Measurements from ENCODE around the gene RSPH10B2.
"Not testable (repeated sequence)": the region's sequence is repeated elsewhere in the genome, so short reads cannot be mapped to it uniquely, and the experiment has no call there.

RSPH10B2 gene

DNA sequence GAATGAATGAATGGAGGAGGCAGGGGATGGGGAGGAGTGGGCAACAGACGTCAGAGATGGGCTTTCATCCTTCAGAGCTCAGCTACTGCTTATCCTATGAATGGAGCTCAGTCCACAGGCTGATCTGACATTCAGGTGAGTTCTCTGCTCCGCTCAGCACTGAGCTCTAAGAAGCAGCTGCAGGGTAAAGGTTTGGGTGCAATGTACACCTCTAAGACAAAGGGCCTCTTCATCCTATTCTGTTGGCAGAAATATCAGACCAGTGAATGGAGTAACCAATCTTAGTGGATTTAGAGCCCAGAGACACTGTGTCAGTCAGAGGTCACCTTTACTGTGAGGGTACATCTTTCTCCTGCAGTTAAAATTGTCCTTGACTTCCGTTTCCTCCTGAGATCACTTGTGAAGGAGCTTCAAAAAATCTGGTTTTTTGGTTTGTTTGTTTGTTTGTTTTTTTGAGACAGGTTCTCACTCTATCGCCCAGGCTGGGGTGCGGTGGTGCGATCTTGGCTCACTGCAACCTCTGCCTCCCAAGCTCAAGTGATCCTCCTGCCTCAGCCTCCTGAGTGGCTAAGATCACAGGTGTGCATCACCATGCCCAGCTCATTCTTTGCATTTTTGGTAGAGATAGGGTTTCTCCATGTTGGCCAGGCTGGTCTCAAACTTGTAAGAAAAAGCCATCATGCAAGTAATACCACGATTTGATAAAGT, 77.3 kb downstream of the RSPH10B2 start:
- FAIRE-seq, result no peak
- DNase-seq (ENCODE audit: extremely low spot score, insufficient read length, low read depth), result no peak

DNA sequence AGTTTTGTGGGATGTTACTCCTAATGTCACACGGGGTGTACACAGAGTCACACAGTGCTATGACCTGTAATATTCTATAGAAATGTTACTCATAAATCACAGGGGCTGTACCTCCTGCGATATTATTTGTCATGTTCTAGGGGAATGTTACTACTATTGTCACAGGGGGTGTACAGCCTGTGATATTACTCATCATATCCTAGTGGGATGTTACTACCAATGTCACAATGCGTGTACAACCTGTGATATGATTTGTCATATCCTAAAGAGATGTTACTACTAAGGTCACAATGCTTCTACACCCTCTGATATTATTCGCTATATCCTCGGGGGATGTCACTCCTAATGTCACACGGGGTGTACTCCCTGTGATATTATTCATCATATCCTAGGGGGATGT, 79.7 kb downstream of the RSPH10B2 start:
- DNase-seq (ENCODE audit: extremely low spot score, insufficient read length, low read depth) (no peak), FAIRE-seq (no peak)

DNA sequence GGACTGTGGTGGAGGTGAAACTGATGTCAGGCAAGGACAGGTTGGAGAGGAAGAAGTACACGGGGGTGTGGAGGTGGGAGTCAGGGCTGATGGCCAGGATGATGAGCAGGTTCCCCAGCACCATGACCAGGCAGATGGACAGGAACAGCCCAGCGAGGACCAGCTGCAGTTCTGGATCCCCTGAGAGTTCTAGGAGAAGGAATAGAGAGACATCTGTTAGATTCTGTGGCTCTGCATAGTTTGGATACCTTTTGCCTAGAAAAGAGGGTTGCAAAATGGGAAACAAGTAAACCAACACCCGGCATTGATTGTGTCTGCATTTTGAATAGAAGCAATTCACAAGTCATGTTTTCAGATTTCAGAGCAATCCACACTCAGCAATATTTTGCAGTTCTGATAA, 81.6 kb downstream of the RSPH10B2 start:
- not testable (repeated sequence) for FAIRE-seq; DNase-seq (ENCODE audit: extremely low spot score, insufficient read length, low read depth)

DNA sequence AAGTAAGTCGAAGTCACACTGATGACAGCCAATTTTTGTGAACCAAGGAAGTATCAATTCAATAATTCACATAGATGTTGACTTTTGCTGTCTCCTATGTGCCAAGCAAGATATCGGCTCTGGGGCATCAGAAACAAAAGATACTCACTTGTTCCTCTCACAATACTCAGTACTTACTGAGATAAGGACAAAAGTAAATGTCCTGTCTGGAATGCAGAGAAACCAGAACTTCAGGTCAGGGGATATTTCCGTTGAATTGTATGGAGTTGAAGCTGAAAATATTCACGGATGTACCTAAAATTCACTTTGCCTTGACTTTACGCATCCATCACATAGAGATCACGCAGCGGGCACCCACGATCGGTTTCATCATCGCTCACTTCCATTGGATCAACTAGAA, 83.2 kb downstream of the RSPH10B2 start:
- not testable (repeated sequence) for DNase-seq (ENCODE audit: extremely low spot score, insufficient read length, low read depth); FAIRE-seq

DNA sequence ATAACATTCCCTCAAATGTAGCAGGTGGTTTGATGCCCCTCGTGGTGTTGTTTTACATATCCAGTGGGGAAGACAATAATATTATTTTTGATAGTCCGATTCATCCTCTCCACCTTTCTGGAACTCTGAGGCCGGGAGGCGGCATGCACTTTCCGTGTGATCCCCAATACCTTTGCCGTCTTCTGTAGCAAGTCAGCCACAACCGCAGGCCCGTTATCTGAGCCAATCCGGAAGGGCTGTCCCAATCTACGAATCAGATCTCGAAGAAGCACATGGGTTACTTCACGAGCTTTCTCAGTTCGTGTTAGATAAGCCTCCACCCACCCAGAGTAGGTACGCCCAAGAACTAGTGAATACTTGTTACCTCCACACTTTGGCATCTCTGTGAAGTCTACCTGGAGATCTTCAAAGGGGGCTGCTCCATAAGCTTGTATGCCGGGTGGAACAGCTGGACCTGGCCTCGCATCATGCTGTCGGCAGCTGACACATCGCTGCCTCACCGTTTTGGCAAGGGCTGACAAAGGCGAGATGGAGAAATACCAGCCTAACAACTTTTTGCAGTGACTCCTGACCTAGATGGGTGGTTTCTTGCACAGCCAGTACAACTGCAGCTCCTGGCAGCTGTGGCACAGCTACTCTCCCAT, 88.5 kb downstream of the RSPH10B2 start:
- DNase-seq (ENCODE audit: extremely low spot score, insufficient read length, low read depth); FAIRE-seq: not testable (repeated sequence)

DNA sequence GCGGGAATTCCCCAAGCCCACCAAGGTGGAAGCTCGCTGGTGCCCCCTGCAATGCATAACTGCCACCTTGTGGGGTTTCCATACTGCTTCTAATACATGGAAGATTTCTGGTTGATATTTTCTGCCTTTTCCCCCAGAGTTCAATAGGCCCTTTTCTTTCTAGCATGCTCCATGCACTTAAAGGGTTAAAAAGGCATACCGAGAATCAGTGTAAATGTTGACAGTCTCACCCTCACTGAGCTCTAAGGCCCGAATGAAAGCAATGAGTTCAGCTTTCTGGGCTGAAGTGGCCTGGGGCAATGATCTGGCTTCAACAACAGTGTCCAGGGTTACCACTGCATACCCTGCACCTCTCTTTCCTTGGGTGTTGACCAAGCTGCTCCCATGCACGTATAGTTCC, 89.2 kb downstream of the RSPH10B2 start:
- not testable (repeated sequence) for DNase-seq (ENCODE audit: extremely low spot score, insufficient read length, low read depth); FAIRE-seq

DNA sequence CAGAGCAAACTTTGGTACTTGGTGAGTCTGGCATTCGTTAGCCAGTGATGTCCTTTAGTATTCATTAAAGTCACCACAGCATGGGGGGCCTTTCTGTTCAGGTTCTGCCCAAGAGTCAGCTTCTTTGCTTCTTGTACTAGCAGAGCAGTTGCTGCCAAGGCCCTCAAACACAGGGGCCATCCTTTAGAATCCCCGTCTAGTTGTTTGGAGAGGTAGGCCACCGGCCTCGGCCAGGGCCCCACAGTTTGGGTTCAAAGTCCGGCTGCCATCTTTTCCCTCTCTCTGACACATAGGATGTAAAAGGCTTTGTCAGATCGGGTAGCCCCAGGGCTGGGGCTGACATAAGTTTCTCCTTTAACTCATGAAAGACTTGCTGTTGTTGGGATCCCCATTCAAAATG, 89.8 kb downstream of the RSPH10B2 start:
- not testable (repeated sequence) for FAIRE-seq; DNase-seq (ENCODE audit: extremely low spot score, insufficient read length, low read depth)

DNA sequence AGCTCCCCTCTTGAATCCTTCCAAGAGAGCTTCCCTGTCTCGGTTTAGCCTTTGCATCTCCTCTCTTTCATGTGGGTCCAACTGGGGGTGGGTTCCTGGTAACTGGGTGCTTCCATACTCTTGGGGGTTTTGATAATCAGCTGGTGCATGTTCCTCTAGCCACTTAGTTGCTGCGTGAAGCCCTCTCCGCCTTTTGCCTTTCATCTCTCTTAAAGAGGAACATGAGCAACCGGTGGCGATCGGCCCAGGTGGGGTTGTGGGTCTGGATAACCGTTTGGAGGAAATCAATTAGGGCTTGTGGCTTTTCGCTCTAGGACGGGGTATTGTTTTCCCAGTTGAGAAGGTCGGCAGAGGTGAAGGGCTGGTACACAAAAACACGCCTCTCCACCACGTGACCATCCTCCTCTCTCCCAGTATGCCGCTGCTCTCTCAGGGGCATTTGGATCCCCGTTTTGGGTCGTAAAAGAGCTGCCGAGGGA, 92.1 kb downstream of the RSPH10B2 start:
- DNase-seq (ENCODE audit: extremely low spot score, insufficient read length, low read depth); FAIRE-seq: not testable (repeated sequence)

DNA sequence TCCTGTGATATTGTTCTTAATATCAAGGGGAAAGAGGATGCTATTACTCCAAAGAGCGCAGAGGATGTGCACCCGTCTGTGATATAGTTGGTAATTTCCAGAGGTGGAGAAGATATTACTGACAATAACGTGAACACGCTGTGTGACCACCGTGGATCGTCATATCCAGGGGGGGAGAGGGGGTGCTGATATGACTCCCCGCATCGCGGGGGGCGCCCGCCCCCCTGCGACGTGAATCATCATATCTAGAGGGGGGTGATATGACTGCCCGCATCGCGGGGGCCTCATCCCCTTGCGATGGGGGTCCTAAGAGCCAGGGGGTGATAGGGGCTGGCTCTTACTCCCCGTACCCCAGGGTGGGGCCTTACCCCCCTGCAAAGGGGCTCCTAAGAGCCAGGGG, 93.8 kb downstream of the RSPH10B2 start:
- FAIRE-seq; DNase-seq (ENCODE audit: extremely low spot score, insufficient read length, low read depth): not testable (repeated sequence)

Data from GM18507 (cell line).